A673 (cell line): ENCODE results near the gene SYNE2.

Source experiments
- EZH2 ChIP-seq: fragments of 200-600 bp; sonication (generic); IDR thresholded peaks from 2 replicates; pipeline ENCODE4 v1.6.1; 2017; ENCODE audit warnings: borderline replicate concordance, low read depth, mild to moderate bottlenecking, mixed read lengths, antibody characterized with exemption, low read length; ENCODE audit not compliant: poor library complexity, severe bottlenecking
- TF ChIP-seq, protein P1 (sequence below): fragments of 300-800, 200-600 bp; sonication (generic); conservative IDR thresholded peaks from 2 replicates; pipeline ENCODE4 v1.5.1; 2017; ENCODE audit warnings: low read depth, mild to moderate bottlenecking, antibody characterized with exemption, low read length, moderate library complexity, mixed read lengths

DNA sequence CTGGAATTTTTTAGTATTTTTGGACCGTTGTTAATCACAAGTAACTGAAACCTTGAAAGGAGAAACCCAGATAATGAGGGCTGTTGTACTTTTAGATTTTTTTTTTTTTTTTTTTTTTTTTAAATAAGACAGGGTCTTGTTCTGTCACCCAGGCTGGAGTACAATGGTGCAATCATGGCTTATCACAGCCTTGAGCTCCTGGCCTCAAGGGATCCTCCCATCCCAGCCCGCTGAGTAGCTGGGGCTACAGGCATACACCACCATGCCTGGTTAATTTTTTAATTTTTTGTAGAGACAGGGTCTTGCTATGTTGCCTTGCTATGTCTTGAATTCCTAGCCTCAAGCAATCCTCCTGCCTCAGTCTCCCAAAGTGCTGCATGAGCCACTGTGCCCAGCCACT is 211.6 kb downstream of the SYNE2 start:
- TF ChIP-seq, protein P1, sequence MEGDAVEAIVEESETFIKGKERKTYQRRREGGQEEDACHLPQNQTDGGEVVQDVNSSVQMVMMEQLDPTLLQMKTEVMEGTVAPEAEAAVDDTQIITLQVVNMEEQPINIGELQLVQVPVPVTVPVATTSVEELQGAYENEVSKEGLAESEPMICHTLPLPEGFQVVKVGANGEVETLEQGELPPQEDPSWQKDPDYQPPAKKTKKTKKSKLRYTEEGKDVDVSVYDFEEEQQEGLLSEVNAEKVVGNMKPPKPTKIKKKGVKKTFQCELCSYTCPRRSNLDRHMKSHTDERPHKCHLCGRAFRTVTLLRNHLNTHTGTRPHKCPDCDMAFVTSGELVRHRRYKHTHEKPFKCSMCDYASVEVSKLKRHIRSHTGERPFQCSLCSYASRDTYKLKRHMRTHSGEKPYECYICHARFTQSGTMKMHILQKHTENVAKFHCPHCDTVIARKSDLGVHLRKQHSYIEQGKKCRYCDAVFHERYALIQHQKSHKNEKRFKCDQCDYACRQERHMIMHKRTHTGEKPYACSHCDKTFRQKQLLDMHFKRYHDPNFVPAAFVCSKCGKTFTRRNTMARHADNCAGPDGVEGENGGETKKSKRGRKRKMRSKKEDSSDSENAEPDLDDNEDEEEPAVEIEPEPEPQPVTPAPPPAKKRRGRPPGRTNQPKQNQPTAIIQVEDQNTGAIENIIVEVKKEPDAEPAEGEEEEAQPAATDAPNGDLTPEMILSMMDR = no peak
- TF ChIP-seq EZH2 = no peak
